ENCODE data around the gene ECHDC3.
"Not testable (repeated sequence)": the region's sequence is repeated elsewhere in the genome, so short reads cannot be mapped to it uniquely, and the experiment has no call there.

The ECHDC3 gene, protein sequence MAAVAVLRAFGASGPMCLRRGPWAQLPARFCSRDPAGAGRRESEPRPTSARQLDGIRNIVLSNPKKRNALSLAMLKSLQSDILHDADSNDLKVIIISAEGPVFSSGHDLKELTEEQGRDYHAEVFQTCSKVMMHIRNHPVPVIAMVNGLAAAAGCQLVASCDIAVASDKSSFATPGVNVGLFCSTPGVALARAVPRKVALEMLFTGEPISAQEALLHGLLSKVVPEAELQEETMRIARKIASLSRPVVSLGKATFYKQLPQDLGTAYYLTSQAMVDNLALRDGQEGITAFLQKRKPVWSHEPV

DNA sequence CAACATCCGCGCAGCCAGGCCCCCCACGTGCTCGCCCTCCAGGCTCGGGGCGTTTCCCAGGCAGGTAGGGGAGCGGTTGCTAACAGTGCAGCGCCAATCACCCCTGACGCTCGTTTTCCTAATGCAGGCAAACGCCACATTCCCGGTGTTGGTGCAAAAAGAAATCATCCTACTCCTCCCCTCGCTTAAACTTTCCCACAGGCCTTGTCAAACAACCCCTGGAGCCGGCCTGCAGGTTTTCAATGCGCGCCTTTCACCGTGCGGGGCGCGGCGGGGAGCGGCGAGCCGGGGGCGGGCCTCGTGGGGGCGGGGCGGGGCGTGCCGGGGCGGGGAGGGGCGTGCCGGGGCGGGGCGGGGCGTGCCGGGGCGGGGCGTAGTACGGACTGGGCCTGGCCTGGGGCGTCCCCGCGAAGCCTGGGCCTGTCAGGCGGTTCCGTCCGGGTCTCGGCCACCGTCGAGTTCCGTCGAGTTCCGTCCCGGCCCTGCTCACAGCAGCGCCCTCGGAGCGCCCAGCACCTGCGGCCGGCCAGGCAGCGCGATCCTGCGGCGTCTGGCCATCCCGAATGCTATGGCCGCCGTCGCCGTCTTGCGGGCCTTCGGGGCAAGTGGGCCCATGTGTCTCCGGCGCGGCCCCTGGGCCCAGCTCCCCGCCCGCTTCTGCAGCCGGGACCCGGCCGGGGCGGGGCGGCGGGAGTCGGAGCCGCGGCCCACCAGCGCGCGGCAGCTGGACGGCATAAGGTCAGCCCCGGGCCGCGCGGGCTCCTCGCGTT is at the start of gene ECHDC3:
TSS of gene ECHDC3 (plus strand) at position 374 of the 770 bp plus-strand sequence. CDS start at position 569, 195 bp downstream.
- DNase-seq (ENCODE audit: low spot score), result peak; percentile 72

DNA sequence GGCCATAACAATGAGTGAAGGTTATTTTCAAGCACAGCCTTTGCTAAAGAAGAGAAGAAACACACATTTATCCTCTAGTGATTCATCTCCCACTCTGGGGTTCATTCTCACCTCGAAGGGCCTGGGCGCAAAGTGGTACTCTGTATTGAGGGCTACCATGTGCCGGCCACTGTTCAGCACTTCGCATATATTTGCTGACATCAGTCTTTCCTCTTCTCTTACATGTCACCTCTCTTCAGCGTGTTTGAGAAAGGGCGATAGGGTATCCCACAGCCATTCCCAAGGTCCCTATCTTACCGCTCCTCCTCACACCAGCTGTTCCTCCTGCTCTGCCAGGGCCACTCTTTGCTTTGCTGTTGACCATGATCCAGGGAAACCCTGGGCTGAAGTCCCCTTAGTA is 48.8 kb upstream of the ECHDC3 start:
- no peak for DNase-seq (ENCODE audit: low spot score)

- no peak for DNase-seq (ENCODE audit: low spot score)
These were observed 46.4 kb upstream of the ECHDC3 start for GRCh38 chr10:11695779-11696178.

DNA sequence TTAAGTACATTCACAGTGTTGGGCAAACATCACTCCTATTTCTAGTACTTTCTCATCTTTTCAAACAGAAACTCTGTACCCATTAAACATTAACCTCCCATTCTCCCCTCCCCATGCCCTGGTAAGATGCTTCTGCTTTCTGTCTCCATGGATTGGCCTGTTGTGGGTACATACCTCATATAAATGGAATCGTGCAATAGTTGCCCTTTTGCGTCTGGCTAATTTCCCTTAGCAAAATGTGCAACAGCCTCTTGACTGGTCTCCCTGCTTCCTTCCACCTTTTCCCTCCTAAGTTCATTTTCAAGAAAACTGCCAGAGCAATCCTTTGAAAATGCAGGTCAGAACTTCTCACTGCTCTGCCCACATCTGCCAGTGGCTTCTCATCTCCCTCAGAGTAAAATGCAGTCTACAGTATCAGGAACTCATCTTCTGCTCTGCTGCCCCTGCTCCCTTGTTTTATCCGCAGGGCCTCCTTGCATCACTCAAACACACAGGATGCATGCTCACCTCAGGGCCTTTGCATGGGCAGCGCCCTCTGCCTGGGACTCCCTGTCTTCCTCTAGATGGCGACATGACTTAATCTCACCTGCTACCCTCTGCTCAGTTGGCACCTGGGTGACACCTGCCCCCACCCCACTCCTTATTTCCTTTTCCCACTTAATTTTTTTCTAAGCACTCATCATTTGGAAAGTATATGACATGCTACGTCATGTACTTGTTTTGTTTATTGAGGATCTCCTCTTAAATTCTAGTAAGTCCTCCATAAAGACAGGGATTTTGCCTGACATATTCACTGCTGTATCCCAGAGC is 44.3 kb upstream of the ECHDC3 start:
- DNase-seq (ENCODE audit: low spot score), result no peak

GRCh38 chr10:11698691-11699549 is 43.3 kb upstream of the ECHDC3 start:
- no peak for DNase-seq (ENCODE audit: low spot score)

DNA sequence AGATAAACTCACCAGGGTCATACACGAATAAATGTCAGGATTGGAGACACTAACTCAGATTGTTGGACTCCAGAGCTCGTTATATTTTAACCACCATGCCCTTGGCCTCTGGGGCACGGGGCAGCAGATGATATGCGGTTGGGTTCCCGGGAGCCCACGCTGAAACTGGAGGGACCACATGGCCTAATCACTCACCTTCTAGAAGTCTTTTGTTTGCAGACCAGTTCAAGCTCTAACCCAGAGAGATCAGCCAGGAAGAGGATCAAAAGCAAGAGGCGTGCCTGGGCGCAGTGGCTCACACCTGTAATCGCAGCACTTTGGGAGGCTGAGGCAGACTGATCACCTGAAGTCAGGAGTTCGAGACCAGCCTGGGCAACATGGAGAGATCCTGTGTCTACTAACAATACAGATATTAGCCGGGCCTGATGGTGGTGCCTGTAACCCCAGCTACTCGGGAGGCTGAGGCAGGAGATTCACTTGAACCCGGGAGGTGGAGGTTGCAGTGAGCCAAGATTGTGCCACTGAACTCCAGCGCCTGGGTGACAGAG is 42.6 kb upstream of the ECHDC3 start:
- DNase-seq (ENCODE audit: low spot score), result no peak

DNA sequence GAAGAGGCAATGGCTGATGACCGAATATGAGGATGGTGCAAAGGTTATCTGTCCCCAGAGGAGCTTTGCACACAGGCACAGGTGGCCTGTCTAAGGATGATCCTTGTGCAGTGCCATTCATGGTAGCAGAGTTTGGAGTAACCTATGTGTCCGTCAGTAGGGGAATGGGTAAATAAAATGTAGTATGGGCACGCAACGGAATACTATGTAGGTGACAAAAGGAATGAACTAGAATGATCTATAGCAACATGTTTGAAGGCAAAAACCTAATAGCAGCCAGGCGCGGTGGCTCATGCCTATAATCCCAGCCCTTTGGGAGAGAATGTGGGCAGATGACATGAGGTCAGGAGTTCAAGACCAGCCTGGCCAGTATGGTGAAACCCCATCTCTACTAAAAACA is 41.6 kb upstream of the ECHDC3 start:
- no peak for DNase-seq (ENCODE audit: low spot score)

GRCh38 chr10:11701451-11702095 is 40.6 kb upstream of the ECHDC3 start:
- no peak for DNase-seq (ENCODE audit: low spot score)

DNA sequence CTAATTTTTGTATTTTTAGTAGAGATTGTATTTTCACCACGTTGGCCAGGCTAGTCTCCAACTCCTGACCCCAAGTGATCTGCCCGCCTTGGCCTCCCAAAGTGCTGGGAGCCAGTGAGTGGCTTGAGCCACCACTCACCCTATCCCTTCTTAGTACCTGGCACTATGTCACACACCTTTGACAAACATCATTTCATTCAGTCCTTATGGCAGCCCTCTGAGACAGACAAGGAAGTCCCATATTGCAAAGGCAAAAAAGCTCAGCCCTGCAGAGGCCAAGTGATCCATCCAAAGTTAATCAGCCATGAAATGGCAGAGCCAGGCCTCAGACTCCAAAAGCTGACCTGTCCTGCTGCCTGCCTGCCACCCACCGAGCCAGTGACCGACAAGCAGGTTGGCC is 39.9 kb upstream of the ECHDC3 start:
- DNase-seq (ENCODE audit: low spot score), result no peak

- DNase-seq (ENCODE audit: low spot score), result no peak
These were observed 38.1 kb upstream of the ECHDC3 start for GRCh38 chr10:11704092-11704491.

DNA sequence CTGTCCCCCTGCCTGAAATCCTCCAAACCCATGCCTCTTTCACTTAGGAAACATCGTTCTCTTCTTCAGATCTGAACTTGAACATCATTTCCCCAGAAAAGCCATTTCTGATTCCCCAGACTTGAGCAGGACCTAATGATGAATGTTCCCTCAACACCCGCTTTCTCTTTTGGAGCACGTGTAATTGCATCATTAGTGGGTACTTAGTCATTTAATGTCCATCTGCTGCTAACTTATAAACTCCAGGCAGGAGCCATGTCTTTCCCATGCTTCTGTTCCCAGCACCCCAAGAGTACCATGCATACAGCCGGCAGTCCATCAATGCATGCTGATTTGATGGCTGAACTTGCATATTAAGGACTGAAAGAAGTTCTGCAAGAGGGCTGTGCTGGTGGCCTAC is 36.5 kb upstream of the ECHDC3 start:
- DNase-seq (ENCODE audit: low spot score), result no peak

- no peak for DNase-seq (ENCODE audit: low spot score)
These were observed 35.2 kb upstream of the ECHDC3 start for GRCh38 chr10:11706895-11707567.

DNA sequence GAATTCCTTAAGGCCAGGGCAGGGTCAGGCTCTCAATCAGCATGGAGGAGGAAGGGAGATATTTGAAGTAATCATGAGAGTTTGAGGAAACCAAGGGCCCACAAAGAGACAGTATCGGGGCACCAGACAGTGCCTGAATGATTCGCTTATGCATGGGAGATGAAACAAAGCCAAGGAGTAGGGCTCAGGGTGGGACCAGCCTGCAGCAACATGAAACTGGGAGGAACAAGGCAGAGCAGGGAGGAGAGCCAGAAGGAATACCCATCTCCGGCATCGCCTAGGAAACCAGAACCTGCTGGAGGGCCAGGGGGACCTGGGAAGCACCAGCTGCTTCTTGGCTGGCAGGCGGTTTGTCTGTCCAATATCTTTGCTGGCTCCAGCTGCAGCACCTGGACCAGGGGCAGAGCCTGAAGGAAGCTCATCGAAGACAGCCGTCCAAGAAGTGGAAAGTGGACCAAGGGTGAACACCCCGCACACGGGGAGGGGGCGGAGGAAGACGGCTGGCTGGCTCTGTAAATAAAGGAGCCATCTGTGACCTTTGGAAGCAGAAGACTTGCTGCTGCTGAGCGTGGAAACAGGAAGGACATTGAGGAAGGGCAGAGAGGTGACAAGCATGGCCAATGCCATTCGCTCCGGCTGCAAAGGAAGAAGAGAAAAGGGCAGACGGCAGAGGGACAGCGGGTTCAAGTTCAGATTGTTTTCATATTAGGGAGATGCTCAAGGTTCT is 34.4 kb upstream of the ECHDC3 start:
- DNase-seq (ENCODE audit: low spot score), result no peak

GRCh38 chr10:11708801-11709200 is 33.4 kb upstream of the ECHDC3 start:
- not testable (repeated sequence) for DNase-seq (ENCODE audit: low spot score)

- DNase-seq (ENCODE audit: low spot score), result no peak
These were observed 29.4 kb upstream of the ECHDC3 start for GRCh38 chr10:11712744-11713143.

GRCh38 chr10:11713186-11713743 is 28.9 kb upstream of the ECHDC3 start:
- no peak for DNase-seq (ENCODE audit: low spot score)

DNA sequence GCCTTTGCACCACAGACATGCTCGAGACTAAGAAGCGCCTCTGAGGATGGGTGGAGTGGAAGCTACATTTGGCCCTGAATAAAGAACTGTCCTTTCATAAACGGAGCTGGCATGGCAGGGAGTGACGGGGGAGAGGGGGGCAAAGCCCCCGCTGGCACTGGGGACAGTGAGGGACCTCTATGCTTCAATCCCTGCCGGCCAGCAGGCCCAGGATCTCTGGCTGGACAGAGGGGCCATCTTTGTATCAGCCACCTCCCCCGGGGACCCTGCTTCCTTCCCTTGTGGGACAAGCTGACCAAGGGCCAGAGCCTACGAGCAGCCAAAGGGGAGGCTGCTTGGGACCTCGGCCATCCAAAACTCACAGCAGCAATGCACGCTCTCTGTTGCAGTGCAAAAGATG is 28.2 kb upstream of the ECHDC3 start:
- DNase-seq (ENCODE audit: low spot score), result no peak

DNA sequence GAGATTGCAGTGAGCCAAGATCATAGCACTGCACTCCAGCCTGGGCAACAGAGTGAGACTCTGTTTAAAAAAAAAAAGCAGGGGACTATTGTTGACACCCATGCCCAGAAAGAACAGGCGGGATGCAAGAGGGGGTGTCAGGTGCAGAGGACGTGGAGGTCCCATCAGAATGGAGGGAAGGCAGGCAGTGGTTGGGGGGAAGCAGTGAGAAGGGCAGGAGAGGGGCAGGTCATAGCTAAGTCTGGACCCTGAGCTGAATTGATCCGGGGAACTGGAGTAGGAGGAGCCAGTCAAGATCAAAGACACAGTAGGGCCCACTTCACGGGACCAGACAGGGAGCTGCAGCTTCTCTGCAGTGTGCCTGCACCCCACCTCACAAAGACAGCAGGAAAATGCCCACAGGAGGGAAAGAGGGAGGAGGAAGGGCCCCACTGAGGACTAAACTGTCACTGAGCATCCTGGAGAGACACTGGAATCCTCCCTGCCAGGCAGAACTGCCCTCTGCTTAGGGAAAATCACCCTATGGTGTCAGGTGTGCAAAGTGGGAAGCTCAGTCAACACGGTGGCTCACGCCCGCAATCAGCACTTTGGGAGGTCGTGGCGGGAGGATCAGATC is 27.3 kb upstream of the ECHDC3 start:
- no peak for DNase-seq (ENCODE audit: low spot score)

All from ecto neural progenitor cell (in vitro differentiated cells).